ENCODE data around the gene DDX41. TPM values are rescaled to one million over a fixed set of nuclear protein-coding genes. Genes with fewer than 3 reads are reported as not detected.
A peak's percentile ranks its signal among the peaks of the same experiment; 100 is the strongest.

The DDX41 gene
- total and polyA plus RNA-seq, 2 donors: 27.4 to 65.6 TPM

DNA sequence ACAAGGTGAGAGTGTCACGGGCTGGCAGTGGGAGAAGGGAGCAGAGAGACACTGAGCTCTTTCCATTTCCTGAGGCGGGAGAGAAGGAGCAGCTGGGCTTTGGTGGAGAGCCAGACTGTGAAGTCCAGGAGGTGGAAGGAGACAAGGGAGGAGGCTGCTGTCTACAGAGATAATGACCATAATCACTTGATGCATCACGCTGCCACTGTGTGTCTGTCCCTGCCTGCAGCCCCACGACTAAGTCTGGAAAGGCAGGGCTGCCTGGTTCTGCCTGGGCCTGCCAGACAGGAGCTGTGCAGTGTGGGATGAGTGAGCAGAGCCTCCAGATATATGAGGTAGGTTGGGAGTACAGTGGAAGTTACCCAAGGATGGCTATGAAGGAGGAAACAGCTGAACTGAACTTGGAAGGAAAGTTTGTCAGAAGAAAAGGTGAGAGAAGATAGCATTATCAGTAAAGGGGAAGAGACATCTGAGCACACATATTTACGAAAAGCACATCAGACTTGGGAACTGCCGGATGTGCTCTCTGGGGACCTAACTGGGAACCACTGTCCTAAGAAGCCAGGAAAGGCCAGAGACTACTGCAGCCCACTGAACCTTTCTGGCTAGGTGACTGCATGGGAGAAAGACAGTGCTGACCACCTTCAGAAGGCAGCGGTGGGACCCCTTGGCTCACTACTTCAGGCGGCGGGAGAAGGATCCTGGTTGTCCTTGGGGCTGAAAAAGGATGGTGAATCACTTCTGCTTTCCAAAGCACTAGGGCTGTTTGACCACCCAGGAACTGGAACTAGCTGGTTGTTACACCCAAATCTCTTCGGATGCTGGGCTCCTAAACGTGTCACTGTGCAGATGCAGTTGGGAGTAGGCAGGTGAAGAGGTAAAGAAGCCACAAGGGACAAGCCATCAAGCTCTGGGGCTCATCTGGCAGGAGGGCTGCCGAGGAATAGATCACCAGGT lies 12.8 kb upstream of the DDX41 start:
- Histone ChIP-seq H3K27ac (ENCODE audit: low read depth) (no peak overlapping the region), H3K36me3 (ENCODE audit: insufficient read depth) (no peaks in the 10 kb centered on the region), H3K4me3 (ENCODE audit: low read depth, low read length) (no peak overlapping the region), H3K4me1 (ENCODE audit: insufficient read depth) (no peaks in the 10 kb centered on the region)
- DNase-seq (ENCODE audit: extremely low spot score): no peak
- WGBS: 85% methylated on average over 12 of the region's 12 CpGs

- WGBS: 91% methylated on average over 10 of the region's 10 CpGs
- Histone ChIP-seq H3K4me3 (ENCODE audit: low read depth, low read length) (no peak overlapping the region), H3K36me3 (ENCODE audit: insufficient read depth) (no peaks in the 10 kb centered on the region), H3K27ac (ENCODE audit: low read depth) (no peak overlapping the region), H3K4me1 (ENCODE audit: insufficient read depth) (no peaks in the 10 kb centered on the region)
- DNase-seq (ENCODE audit: extremely low spot score): no peak
These were observed 11.9 kb upstream of the DDX41 start for GRCh38 chr5:177528631-177529030.

- WGBS: 88% methylated on average over 8 of the region's 8 CpGs
- Histone ChIP-seq H3K4me1 (ENCODE audit: insufficient read depth) (no peaks in the 10 kb centered on the region), H3K4me3 (ENCODE audit: low read depth, low read length) (no peak overlapping the region), H3K36me3 (ENCODE audit: insufficient read depth) (no peaks in the 10 kb centered on the region), H3K27ac (ENCODE audit: low read depth) (no peak overlapping the region)
- no peak for DNase-seq (ENCODE audit: extremely low spot score)
These were observed 10.8 kb upstream of the DDX41 start for GRCh38 chr5:177527595-177527994.

DNA sequence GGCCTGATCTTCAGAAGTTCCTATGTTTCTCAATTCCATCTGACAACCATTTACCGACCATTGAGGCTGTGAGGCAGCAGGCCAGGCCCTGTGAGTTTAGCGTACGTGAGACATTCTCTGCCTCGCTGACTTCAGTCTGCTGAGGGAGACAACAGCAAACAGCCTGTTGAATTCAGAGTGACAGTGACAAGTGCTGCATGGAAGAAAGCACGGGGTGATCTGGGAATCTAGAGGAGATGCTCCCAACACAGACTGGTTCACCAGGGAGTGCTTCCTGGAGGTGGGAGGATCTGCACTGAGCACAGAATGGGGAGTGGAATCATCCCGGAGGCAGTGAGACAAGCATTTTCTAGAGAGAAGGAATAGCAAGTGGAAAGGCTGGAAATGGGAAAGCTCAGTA lies 10.0 kb upstream of the DDX41 start:
- WGBS: 88% methylated on average over 6 of the region's 6 CpGs
- no peaks in the 10 kb centered on the region for H3K36me3 ChIP-seq (ENCODE audit: insufficient read depth)
- H3K27ac ChIP-seq (ENCODE audit: low read depth): no peak overlapping the region
- no peaks in the 10 kb centered on the region for H3K4me1 ChIP-seq (ENCODE audit: insufficient read depth)
- DNase-seq (ENCODE audit: extremely low spot score): no peak
- no peak overlapping the region for H3K4me3 ChIP-seq (ENCODE audit: low read depth, low read length)

- Histone ChIP-seq H3K4me3 (ENCODE audit: low read depth, low read length) (no peak overlapping the region), H3K36me3 (ENCODE audit: insufficient read depth) (no peaks in the 10 kb centered on the region), H3K4me1 (ENCODE audit: insufficient read depth) (no peaks in the 10 kb centered on the region), H3K27ac (ENCODE audit: low read depth) (no peak overlapping the region)
- WGBS: 94% methylated on average over 4 of the region's 4 CpGs
- no peak for DNase-seq (ENCODE audit: extremely low spot score)
These were observed 9.4 kb upstream of the DDX41 start for GRCh38 chr5:177526191-177526590.

GRCh38 chr5:177524941-177525655 lies 8.3 kb upstream of the DDX41 start:
- 76% methylated on average over 10 of the region's 10 CpGs for WGBS
- no peak for DNase-seq (ENCODE audit: extremely low spot score)
- Histone ChIP-seq H3K4me3 (ENCODE audit: low read depth, low read length) (no peak overlapping the region), H3K36me3 (ENCODE audit: insufficient read depth) (no peaks in the 10 kb centered on the region), H3K4me1 (ENCODE audit: insufficient read depth) (no peaks in the 10 kb centered on the region), H3K27ac (ENCODE audit: low read depth) (no peak overlapping the region)

DNA sequence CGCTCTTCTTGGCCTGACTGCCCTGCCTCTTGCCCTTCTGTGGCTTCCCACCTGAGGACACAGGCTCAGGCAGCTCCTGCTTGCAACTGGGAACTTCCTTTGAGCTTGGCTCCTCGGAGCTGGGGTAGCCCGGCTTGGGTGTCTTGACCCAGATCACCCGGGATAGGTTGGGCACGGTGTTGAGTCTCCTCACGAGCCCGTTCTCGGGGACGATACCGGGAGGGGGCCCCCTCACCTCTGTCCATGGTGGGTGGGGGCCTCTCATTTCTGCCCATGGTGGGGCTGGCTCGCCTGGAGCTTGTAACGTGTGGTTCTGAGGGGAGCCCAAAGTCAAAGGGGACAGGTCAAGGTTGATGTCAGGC lies 7.8 kb upstream of the DDX41 start:
- Histone ChIP-seq H3K27ac (ENCODE audit: low read depth) (no peak overlapping the region), H3K36me3 (ENCODE audit: insufficient read depth) (no peaks in the 10 kb centered on the region), H3K4me1 (ENCODE audit: insufficient read depth) (no peaks in the 10 kb centered on the region), H3K4me3 (ENCODE audit: low read depth, low read length) (no peak overlapping the region)
- 91% methylated on average over 12 of the region's 12 CpGs for whole genome bisulfite sequencing
- DNase-seq (ENCODE audit: extremely low spot score): no peak

DNA sequence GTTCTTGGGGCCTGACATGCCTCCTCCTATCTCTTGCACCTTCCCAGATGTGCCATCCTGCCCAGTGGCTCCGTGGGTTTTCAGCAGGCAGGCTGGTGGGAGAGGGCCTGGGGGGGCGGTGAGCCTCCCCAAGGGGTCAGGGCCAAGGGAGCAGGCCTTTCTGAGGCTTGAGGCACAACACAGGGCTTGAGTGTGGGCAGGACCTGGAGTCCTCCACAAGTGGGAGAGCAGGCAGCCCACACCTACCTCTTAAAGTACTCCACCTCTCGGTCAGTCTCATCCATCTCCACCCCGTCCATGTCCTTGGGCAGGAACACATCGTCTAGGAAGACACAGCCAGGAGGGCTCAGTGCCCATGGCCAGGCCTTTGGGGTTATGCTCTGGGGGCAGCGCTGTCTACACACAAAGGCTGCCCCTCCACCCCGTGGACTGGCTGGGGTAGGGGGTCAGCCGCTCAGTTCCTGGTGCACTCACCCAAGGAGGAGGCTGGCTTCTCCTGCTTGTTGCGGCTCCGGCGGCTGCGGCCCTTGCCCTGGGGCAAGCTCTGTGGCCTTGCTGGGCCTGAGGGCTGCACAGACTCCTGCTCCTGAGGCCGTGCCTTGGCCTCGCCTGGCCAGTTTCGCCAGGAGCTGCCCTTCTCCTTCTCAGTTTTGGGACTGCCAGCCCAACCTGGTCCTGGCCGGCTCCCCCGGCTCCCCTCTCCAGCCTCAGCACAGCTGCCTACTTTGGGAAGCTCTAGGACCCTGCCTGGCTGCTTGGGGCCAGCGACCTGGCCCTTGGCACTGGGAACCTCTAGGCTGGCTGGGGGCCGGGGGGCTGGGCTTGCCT lies 7.2 kb upstream of the DDX41 start:
- WGBS: 96% methylated on average over 19 of the region's 19 CpGs
- H3K27ac ChIP-seq (ENCODE audit: low read depth): no peak overlapping the region
- H3K36me3 ChIP-seq (ENCODE audit: insufficient read depth): no peaks in the 10 kb centered on the region
- no peak overlapping the region for H3K4me3 ChIP-seq (ENCODE audit: low read depth, low read length)
- no peaks in the 10 kb centered on the region for H3K4me1 ChIP-seq (ENCODE audit: insufficient read depth)
- no peak for DNase-seq (ENCODE audit: extremely low spot score)

- DNase-seq (ENCODE audit: extremely low spot score): no peak
- Histone ChIP-seq H3K36me3 (ENCODE audit: insufficient read depth) (no peaks in the 10 kb centered on the region), H3K4me1 (ENCODE audit: insufficient read depth) (no peaks in the 10 kb centered on the region), H3K27ac (ENCODE audit: low read depth) (no peak overlapping the region), H3K4me3 (ENCODE audit: low read depth, low read length) (no peak overlapping the region)
- WGBS: 78% methylated on average over 2 of the region's 2 CpGs
These were observed 4.3 kb upstream of the DDX41 start for GRCh38 chr5:177520916-177521513.

- no peak for DNase-seq (ENCODE audit: extremely low spot score)
These were observed 3.5 kb upstream of the DDX41 start for GRCh38 chr5:177520271-177520670.

DNA sequence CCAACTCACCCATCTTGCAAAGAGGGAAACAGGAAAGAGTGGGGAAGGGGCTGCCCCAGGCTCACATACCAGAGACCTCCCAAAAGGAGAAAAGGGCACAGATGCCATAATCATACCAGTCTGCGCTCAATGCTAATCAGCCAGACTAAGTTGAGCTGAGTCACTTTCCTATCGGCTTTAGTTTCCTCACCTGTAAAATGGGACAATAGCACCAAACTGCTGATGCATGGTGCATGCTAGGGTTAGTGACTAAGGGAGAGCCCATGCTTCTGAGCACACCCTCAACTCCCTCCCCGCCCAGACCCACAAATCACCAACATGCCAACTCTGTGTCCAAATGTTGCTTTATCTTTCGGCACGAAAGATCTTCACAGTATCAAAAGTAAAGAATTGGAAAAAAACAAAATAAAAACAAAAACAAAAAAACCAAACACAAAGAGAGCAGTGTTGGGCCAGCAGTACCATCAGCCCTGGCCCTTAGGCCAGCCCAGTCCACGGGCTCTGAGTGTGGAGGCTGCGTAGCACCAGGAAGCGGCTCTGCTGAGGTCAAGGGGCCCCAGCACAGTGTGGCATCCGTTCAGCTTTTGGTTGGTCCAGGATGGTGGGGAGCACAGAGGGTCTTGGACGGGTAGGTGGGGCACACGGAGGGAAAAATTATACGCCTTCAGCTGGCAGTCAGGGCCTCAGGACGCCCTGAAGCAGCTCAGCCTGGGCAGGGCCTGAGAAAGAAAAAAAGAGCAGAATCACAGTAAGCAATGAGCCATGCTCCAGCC lies 2.9 kb upstream of the DDX41 start:
- no peak overlapping the region for H3K27ac ChIP-seq (ENCODE audit: low read depth)

More at GRCh38 chr5:177520271-177520670, 3.5 kb upstream of the DDX41 start:
- Histone ChIP-seq H3K4me1 (ENCODE audit: insufficient read depth) (no peaks in the 10 kb centered on the region), H3K4me3 (ENCODE audit: low read depth, low read length) (no peak overlapping the region), H3K36me3 (ENCODE audit: insufficient read depth) (no peaks in the 10 kb centered on the region), H3K27ac (ENCODE audit: low read depth) (no peak overlapping the region)
- WGBS: 94% methylated on average over 3 of the region's 3 CpGs

DNA sequence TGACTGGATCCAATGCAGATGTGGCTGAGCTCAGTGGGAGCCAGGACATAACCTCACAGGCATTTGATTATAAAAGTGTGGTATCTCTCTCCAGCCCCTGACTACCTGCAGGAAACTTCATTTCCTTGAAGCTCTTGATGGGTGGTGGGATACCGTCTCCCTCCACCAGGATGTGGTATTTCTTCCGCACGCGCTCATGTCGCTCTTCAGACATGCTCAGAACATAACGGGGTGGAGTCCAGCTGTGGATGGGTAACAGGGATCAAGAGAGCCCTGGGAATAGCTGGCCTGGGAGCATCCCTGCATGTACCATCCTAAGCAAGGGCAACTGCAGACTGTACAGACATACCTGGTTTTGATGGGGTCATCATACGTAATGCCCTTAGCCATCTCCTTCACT lies 1.2 kb downstream of the DDX41 start:
- peak overlapping the region; percentile 92 for H3K4me3 ChIP-seq (ENCODE audit: low read depth, low read length)
- no peaks in the 10 kb centered on the region for H3K4me1 ChIP-seq (ENCODE audit: insufficient read depth)
- no peak overlapping the region for H3K27ac ChIP-seq (ENCODE audit: low read depth)
- no peak for DNase-seq (ENCODE audit: extremely low spot score)
- peaks cover 2% of the 10 kb centered on the region for H3K36me3 ChIP-seq (ENCODE audit: insufficient read depth)
- 89% methylated on average over 7 of the region's 7 CpGs for WGBS

More for the DNA sequence above, 2.9 kb upstream of the DDX41 start:
- WGBS: 93% methylated on average over 13 of the region's 13 CpGs
- H3K36me3 ChIP-seq (ENCODE audit: insufficient read depth): no peaks in the 10 kb centered on the region
- no peak for DNase-seq (ENCODE audit: extremely low spot score)
- H3K4me3 ChIP-seq (ENCODE audit: low read depth, low read length): no peak overlapping the region
- H3K4me1 ChIP-seq (ENCODE audit: insufficient read depth): no peaks in the 10 kb centered on the region

All from urinary bladder (tissue), 4 donors.